ENCODE measurements around the gene RP2.

- TF ChIP-seq, protein P1, sequence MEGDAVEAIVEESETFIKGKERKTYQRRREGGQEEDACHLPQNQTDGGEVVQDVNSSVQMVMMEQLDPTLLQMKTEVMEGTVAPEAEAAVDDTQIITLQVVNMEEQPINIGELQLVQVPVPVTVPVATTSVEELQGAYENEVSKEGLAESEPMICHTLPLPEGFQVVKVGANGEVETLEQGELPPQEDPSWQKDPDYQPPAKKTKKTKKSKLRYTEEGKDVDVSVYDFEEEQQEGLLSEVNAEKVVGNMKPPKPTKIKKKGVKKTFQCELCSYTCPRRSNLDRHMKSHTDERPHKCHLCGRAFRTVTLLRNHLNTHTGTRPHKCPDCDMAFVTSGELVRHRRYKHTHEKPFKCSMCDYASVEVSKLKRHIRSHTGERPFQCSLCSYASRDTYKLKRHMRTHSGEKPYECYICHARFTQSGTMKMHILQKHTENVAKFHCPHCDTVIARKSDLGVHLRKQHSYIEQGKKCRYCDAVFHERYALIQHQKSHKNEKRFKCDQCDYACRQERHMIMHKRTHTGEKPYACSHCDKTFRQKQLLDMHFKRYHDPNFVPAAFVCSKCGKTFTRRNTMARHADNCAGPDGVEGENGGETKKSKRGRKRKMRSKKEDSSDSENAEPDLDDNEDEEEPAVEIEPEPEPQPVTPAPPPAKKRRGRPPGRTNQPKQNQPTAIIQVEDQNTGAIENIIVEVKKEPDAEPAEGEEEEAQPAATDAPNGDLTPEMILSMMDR (IDR thresholded peaks at IDR 0.05 in 2 of 3, conservative IDR thresholded peaks at IDR 0.05 in 1 of 3; ENCODE audit: insufficient read depth in 2 of 3, low read depth in 1 of 3, low read length in 3 of 3) = no peak
- TF ChIP-seq CBX8 (IDR thresholded peaks at IDR 0.05; ENCODE audit: borderline replicate concordance, extremely low read depth, low read depth, low read length, poor library complexity, severe bottlenecking) (no peak), PATZ1 (CRISPR knock-in tag; IDR thresholded peaks at IDR 0.05; ENCODE audit: borderline replicate concordance) (no peak)
Measured at GRCh38 chrX:46840946-46841345, 4.1 kb downstream of the RP2 start.

Measured in K562 (cell line).